Sciatic nerve (tissue), 2 donors: ENCODE results near the gene ATG2A. TPM values are rescaled to one million over a fixed set of nuclear protein-coding genes. Genes with fewer than 3 reads are reported as not detected.

Experiments
- ATAC-seq: fragments of 200-7000 bp; cut with Tn5 transposase; one replicate; pipeline ENCODE4 v1.9.1; 2020; ENCODE audit warnings: mild to moderate bottlenecking, moderate library complexity
- DNase-seq: peaks from one replicate; pipeline ENCODE4 v3.0.0-alpha.2; 2020; ENCODE audit warnings: low spot score
- intact Hi-C: fragments of 100-400 bp; cut with DNase I; formaldehyde crosslinking; loops from one replicate; pipeline ENCODE4 v1.14.2; 2022
- total RNA-seq: library from RNA; stranded (reverse); fragmentation: NEBNext Ultra II Directional; extraction: Animal tissue kit (Norgen Biotek cat#: 25700); gene quantifications from one replicate; pipeline ENCODE4 v1.2.1, GENCODE V29; 2021
- donor health status: DM: no; HTN: no; CAD: no.
- donor health status: DM: no; HTN: no; CAD: no.

The ATG2A gene
- total RNA-seq, 1 donor from 2014 or later: 28.0 TPM

DNA sequence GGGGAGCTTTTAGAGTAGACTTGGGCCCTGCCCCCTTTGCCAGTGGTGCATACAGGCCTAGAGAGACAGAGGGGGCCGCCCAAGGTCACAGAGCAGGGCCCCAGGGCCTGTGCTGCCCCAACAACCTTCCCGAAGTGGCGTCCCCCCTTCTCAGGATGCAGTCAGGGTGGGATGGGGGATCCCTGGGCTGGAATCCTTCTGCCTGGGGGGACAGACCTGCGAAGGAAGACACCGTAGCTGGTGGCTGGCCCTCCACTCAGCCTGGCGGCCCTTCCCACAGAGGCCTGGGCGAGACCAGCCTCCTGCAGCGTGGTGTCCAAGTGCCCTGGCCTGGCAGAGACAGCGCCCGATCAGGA lies 24.2 kb downstream of the ATG2A start:
- no peak for ATAC-seq
- intact Hi-C loops: loop anchor here (5.0 kb wide), 1 partner anchor 46 kb away; no protein-coding TSS in a partner anchor
- no peak for DNase-seq

DNA sequence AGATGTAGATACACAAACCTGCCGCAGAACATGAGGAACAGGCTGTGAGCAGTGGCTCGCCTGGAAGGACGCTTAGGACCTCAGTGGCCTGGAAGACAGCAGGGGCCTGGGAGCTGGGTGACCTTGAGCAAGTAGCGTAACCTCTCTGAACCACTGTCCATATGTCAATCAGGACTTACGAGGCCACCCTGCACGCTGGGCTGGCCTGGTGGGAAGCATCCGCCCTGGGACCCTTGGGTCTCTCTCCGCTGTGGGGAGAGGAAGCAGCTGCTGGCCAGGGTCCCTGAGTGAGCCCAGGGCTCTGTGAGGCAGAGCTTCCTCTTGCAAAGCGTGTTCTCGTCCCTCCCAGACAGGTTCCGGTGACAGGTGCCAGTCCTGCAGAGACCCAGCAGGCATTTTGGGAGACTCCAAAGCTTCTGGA lies 24.6 kb downstream of the ATG2A start:
- ATAC-seq: no peak
- DNase-seq: no peak
- intact Hi-C loops: loop anchor here (5.0 kb wide), 1 partner anchor 45 kb away; no protein-coding TSS in a partner anchor

DNA sequence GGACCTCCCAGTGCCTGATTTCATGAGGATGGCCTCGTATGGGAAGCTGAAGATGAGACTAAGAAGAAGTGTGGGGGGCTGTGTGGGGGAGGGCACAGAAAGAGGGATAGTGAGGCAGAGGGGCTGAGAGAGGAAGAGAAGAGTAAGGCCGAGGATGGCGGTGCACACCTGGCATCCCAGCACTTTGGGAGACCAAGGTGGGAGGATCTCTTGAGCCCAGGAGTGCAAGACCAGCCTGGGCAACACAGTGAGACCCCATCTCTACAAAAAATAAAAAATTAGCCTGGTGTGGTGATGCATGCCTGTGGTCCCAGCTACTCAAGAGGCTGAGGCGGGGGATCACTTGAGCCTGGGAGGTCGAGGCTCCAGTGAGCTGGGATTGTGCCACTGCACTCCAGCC lies 25.1 kb downstream of the ATG2A start:
- DNase-seq (no peak), ATAC-seq (no peak)
- intact Hi-C loops: loop anchor here (5.0 kb wide), 1 partner anchor 45 kb away; no protein-coding TSS in a partner anchor

GRCh38 chr11:64891215-64891848 lies 25.7 kb downstream of the ATG2A start:
- ATAC-seq: no peak
- DNase-seq: no peak
- intact Hi-C loops: loop anchor here (5.0 kb wide), 1 partner anchor 44 kb away; no protein-coding TSS in a partner anchor

DNA sequence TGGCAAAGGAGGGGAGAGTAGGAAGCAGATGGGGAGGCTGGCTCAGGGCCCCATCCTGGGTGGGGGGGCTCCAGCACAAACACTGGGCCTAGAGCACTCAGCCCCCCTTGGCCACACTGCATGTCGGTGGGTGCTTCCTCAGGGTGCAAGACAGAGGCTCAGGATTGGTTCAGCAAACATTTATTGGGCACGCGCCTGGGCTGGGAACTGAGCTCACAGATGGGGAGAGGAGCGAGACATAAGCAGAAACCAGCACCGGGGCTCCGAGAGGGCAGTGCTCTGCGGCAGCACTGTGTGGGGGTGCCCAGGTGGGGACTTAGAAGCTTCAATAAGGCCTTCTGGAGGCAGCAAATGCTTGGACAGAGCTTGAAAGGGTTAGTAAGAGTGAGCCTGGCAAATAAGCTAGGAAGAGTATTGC lies 26.5 kb downstream of the ATG2A start:
- no peak for DNase-seq
- intact Hi-C loops: loop anchor here (5.0 kb wide), 1 partner anchor 43 kb away; no protein-coding TSS in a partner anchor
- ATAC-seq: no peak

DNA sequence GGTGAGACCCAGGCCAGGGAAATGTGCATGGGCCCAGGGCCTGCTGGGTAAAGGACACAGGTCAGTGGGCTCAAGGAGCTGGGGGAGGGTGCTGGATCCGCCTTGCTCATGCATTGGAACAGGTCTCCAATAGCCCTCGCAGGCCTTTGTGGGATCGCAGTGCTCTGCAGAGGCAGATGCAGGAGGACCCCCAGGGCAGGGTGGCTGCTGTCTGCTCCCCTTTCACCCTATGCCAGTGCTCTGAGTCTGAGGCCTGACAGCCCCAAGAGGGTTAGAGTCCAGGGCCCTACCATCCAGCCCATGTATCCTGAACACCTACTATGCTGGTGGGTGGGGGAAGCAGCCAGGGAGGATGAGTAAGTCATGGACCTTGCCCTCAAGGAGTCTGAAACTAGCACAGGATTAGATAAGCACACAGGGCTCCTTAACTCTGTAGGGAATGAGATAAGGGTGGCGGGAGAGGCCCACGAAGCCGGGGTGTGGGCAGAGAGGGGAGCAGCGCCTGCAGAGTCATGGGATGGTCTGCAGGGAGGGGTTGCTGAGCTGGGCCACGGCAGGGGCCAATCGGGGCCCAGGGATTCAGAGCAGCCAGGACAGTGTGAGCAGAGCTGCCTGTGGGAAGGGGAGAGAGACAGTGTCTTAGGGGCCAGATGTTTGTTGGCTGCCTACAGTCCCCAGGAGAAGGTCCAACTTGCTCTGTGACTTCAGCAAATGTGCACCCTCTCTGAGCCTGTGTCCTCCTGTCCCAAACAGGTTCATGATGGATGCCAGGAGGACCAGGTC lies 28.1 kb downstream of the ATG2A start:
- ATAC-seq (no peak), DNase-seq (no peak)
- intact Hi-C loops: no loop called here

DNA sequence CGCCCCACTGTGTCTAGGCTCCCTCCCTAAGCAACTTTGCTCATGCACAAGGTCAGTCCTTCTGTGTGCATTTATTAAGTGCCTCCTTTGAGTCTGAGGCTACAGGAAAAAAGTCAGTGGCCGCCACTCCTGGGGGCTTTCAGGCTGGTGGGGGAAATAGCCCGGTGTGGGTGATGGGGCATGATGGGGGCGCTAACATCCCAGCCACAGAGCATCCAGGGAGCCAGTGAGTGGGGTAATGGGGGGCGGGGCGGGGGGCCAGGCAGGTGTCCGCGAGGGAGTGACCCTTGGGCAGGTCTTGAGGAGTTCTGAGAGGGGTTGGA lies 28.6 kb downstream of the ATG2A start:
- intact Hi-C loops: no loop called here
- no peak for DNase-seq
- ATAC-seq: no peak

- intact Hi-C loops: no loop called here
- DNase-seq: peak; percentile 89
- peak; percentile 92 for ATAC-seq
Observed at GRCh38 chr11:64887757-64888405, 29.1 kb downstream of the ATG2A start.

DNA sequence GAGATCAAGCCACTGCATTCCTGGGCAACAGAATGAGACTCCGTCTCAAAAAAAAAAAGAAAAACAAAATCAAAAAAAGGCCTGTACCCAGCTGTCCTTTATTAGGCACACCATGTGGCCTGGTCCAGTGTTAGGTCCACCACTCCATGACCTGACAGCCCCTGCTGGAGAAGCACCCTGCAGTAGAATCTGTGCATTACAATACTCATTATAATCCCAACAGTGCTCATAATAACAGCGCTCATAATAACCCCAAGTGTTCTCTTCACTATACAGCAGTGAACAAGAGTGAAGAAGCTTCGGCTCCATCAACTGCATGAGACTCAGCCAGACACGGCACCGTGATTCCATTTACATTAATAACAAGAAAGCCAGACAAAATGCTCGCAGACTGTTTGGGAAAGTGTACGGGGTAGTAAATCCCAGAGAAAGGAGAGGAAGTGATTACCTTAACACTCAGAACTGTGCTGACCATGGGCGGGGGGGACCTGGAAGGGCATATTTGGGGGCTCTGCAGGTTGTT lies 29.7 kb downstream of the ATG2A start:
- no peak for DNase-seq
- no peak for ATAC-seq
- intact Hi-C loops: no loop called here

DNA sequence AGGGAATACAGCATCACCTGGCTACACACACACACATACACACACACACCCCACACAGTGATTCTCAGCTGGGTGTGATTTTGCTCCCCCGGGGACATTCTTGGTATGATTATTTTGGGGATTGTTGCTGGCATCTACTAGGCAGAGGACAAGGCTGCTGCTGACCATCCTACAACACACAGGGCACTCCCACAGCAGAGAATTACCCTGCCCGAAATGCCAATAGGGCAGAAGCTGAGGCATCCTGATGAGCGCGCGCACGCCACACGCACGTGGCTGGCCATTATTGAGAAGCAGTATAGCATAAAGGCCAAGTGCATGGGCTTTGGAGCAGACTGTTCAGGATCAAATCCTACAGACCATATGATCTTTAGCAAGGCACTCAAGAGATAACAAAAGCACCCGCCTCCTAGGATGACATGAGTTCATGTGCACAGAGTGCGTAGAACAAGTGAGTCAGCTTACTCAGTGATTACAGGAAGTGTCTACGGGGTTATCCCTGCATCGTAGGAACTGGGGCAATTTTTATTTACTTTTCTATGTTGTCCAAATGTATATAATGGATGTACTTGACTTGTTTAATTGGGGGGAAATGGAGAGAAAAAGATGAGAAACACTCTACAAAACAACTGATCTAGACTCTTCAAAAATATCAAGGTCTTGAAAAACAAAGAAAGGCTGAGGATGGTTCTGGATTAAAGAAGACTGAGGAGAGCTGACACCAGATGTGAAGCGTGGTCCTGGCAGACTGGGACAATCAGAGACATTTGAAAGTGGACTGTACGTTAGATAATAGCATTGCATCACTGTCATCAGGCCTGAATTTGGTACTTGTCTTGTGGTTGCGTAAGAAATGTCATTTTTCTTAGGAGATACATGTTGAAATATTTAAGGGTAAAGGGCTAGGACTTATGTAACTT lies 31.4 kb downstream of the ATG2A start:
- DNase-seq: no peak
- intact Hi-C loops: no loop called here
- ATAC-seq: no peak

DNA sequence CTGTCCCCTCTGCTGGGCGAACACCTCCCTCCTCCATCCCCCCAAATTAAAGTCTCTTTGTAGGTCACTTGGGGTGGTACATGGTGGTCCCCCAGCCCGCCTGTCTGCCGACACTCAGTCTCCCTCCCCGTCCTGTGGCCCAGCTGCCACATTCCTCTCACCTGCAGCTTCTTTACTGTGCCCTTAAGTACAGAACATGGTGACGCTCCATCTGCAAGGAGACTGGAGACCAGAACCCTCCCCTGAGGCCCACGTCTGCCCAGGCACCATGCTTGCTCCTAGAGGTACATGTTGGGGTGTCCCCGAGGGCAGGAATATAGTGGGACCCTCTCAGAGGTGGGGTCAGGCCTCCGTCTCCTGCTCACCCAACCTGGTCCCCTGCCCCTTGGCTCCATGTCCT lies 33.0 kb downstream of the ATG2A start:
- no peak for DNase-seq
- no peak for ATAC-seq
- intact Hi-C loops: no loop called here

- no peak for ATAC-seq
- intact Hi-C loops: no loop called here
- DNase-seq: no peak
Observed at GRCh38 chr11:64883575-64883974, 33.4 kb downstream of the ATG2A start.

DNA sequence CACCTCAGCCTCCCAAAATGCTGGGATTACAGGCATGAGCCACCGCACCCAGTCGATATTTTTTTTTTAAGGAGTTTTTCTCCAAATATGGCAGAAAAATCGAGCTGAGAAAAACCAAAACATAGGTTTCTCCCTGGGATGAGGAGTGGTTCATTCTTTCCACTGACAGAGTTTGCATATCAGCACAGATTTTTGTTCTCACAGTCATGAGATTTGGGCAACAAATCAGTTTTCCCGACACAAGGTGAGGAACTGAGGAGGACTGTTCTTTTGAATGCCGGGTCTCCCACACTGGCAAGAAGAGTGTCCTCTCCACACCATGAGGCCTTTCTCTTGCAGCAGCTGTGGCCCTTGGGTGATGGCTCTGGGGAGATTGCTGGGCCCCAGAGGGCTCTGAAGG lies 34.8 kb downstream of the ATG2A start:
- ATAC-seq (no peak), DNase-seq (no peak)
- intact Hi-C loops: no loop called here

DNA sequence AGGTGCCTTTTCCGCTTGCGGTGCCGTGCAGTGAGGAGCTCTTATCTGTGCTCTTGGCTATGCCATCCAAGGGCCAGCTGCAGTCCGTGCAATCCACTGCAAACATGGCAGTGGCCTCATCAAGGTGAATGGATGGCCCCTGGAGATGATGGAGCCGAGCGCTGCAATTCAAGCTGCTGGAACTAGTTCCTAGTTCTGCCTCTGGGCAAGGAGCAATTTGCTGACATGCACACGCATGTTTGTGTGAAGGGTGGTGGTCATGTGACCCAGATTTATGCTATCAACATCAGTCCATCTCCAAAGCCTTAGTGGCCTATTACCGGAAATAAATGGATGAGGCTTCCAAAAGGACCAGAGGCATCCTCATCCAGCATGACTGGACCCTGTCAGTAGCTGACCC lies 35.5 kb downstream of the ATG2A start:
- ATAC-seq (no peak), DNase-seq (no peak)
- intact Hi-C loops: no loop called here

GRCh38 chr11:64880240-64881001 lies 36.6 kb downstream of the ATG2A start:
- ATAC-seq: peak; percentile 16
- no peak for DNase-seq
- intact Hi-C loops: no loop called here

GRCh38 chr11:64879244-64879900 lies 37.6 kb downstream of the ATG2A start:
- intact Hi-C loops: no loop called here
- no peak for DNase-seq
- peak; percentile 3 for ATAC-seq

GRCh38 chr11:64878494-64879243 lies 38.3 kb downstream of the ATG2A start, which contains the start of gene EHD1:
EHD1 (minus strand) TSS chr11:64878621; CDS start chr11:64878464, 157 bp downstream.
- intact Hi-C loops: no loop called here
- peak; percentile 94 for ATAC-seq

More at GRCh38 chr11:64878494-64879243, 38.3 kb downstream of the ATG2A start, which contains the start of gene EHD1:
- DNase-seq: peak; percentile 100
